ENCODE measurements around the gene RALBP1.

DNA sequence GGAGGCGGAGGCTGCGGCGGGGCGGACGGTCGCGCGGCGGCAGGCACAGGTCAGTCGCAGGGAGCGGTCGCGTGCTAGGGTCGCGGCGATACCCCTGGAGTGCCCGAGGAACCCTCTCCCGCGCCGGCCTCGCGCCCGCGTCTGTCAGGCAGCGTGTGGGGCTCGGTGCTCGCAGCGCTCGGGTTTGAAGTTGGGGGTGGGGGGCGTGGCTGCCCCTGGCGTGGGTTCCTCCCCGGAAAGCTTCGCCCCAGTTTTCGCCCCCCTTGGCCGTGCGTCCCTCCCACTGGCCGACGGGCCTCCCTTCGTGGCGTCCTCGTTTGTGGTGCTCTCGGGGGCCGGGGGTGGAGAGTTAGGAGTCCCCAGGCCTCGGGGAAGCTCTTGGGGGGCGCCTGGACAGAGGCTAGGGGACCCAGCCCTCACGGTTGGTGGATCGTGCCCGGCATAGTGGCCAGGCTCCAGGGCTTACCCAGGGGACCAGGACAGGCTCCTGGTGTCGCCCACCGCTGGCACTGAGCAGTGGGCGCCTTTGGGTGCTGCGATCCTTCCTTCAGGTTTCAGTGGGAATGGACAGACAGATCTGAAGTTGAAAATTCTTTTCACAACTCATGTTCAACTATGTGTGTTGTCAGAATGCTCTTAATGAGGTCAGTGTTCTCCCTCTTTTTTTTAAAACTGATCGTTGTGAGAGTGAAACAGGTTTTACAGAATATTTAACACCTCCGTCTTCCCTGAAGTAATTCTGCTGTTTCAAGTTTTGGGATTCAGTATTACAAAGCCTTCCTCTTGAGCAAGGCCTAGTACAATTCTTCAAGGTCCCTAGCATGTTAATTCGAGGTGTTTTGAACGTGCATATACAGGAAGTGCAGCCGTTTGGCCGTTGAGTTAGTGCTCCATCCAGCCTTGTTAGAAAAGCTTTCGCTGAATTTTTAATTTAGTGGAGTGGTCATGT lies 604 bp downstream of the RALBP1 start:
- TF ChIP-seq POLR2A (IDR thresholded peaks at IDR 0.05; ENCODE audit: low read depth, low read length) (peak; percentile 61; the same call in 1 of the 2 replicates), POLR2AphosphoS5 (IDR thresholded peaks at IDR 0.05; ENCODE audit: low read depth, low read length) (peak; percentile 73), TAF1 (IDR thresholded peaks at IDR 0.05; ENCODE audit: low read depth, low read length) (peak; percentile 50; the same call in 1 of the 2 replicates), SPI1 (IDR thresholded peaks at IDR 0.05; ENCODE audit: low read depth, low read length) (peak; percentile 64), PAX5 (IDR thresholded peaks at IDR 0.05; ENCODE audit: insufficient read depth, low read length, severe bottlenecking) (no peak), POU2F2 (IDR thresholded peaks at IDR 0.05; ENCODE audit: low read depth, low read length) (0 out of 2 replicates have a peak, but pooled peaks have one; percentile 14)

Data from GM12891 (cell line).